ENCODE data around the gene APBA2.

DNA sequence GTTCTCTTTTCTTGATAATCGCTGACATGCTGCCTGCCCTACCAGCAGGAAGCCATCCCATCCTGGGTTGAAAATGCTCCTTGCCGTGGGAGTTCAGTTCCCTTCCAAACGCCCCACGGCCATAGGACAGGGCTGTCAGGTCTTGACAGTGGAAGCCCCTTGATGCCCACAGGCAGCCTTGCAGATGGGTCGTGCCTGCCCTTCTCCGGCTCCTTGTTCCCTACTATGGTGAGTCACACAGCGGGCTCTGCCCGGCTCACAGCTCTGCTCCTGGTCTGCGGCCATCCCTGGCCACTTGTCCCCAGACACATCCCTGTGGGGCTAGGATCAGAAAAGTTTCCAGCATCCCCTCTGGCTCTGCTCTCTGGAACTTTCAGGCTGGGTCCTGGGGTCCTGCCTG, 6.2 kb upstream of the APBA2 start:
- TF ChIP-seq, protein P1, sequence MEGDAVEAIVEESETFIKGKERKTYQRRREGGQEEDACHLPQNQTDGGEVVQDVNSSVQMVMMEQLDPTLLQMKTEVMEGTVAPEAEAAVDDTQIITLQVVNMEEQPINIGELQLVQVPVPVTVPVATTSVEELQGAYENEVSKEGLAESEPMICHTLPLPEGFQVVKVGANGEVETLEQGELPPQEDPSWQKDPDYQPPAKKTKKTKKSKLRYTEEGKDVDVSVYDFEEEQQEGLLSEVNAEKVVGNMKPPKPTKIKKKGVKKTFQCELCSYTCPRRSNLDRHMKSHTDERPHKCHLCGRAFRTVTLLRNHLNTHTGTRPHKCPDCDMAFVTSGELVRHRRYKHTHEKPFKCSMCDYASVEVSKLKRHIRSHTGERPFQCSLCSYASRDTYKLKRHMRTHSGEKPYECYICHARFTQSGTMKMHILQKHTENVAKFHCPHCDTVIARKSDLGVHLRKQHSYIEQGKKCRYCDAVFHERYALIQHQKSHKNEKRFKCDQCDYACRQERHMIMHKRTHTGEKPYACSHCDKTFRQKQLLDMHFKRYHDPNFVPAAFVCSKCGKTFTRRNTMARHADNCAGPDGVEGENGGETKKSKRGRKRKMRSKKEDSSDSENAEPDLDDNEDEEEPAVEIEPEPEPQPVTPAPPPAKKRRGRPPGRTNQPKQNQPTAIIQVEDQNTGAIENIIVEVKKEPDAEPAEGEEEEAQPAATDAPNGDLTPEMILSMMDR (IDR thresholded peaks at IDR 0.05) = no peak
- TF ChIP-seq POLR2A (IDR thresholded peaks at IDR 0.05) = no peak
